ENCODE measurements around the gene MAD1L1.

DNA sequence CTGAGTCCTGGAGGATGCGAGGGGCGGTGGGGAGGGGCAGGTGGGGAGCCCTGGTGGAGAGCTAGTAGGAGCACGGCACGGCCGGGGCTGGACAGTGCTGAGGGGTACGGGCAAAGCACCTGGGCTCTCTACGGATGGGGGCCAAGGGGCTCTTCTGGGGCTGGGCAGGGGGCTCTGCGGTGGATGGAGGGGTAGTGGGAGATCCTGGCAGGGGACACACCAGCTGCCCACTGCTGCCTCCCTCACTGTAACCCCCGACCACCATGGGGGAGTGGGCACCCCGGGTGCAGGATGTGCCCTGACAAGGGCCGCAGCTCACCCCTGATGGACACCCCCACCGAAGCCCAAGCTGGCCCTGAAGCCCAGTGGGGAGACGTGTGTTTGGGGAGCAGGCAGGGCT, 359.3 kb downstream of the MAD1L1 start:
- TF ChIP-seq POLR2A (IDR thresholded peaks at IDR 0.05): no peak
- TF ChIP-seq, protein P1, sequence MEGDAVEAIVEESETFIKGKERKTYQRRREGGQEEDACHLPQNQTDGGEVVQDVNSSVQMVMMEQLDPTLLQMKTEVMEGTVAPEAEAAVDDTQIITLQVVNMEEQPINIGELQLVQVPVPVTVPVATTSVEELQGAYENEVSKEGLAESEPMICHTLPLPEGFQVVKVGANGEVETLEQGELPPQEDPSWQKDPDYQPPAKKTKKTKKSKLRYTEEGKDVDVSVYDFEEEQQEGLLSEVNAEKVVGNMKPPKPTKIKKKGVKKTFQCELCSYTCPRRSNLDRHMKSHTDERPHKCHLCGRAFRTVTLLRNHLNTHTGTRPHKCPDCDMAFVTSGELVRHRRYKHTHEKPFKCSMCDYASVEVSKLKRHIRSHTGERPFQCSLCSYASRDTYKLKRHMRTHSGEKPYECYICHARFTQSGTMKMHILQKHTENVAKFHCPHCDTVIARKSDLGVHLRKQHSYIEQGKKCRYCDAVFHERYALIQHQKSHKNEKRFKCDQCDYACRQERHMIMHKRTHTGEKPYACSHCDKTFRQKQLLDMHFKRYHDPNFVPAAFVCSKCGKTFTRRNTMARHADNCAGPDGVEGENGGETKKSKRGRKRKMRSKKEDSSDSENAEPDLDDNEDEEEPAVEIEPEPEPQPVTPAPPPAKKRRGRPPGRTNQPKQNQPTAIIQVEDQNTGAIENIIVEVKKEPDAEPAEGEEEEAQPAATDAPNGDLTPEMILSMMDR (IDR thresholded peaks at IDR 0.05): no peak
